ENCODE results near the gene SETD1B. TPM values are rescaled to one million over a fixed set of nuclear protein-coding genes. Genes with fewer than 3 reads are reported as not detected.

Gene SETD1B
- total RNA-seq, 4 donors from 2014 or later: 13.1 to 23.1 (median 19.5) TPM

- no peak overlapping the region for H3K27ac ChIP-seq
- peaks cover 60% of the 10 kb centered on the region for H3K4me1 ChIP-seq
- H3K36me3 ChIP-seq: peaks cover 52% of the 10 kb centered on the region
- no peaks in the 10 kb centered on the region for H3K27me3 ChIP-seq
- DNase-seq (ENCODE audit: low spot score in 2 of 2): peak in 1 of 2 donors; percentile 69
- 92% methylated on average over 8 of the region's 33 CpGs for WGBS
- H3K4me3 ChIP-seq: no peak overlapping the region
- H3K9me3 ChIP-seq: no peaks in the 10 kb centered on the region
- no peak for TF ChIP-seq CTCF (IDR thresholded peaks at IDR 0.05)
Measured at GRCh38 chr12:121810234-121810817, 6.5 kb downstream of the SETD1B start.

- no peak for DNase-seq (ENCODE audit: low spot score in 2 of 2)
- Histone ChIP-seq H3K4me1 (peaks cover 56% of the 10 kb centered on the region), H3K27ac (no peak overlapping the region), H3K9me3 (no peaks in the 10 kb centered on the region), H3K4me3 (peak overlapping the region; percentile 54), H3K27me3 (no peaks in the 10 kb centered on the region), H3K36me3 (peaks cover 58% of the 10 kb centered on the region)
- 47% methylated on average over 6 of the region's 6 CpGs for WGBS
- TF ChIP-seq POLR2A (IDR thresholded peaks at IDR 0.05) (no peak), EP300 (IDR thresholded peaks at IDR 0.05) (no peak), CTCF (IDR thresholded peaks at IDR 0.05) (no peak), POLR2AphosphoS5 (IDR thresholded peaks at IDR 0.05) (no peak)
Measured at GRCh38 chr12:121810833-121811433, 7.1 kb downstream of the SETD1B start.

GRCh38 chr12:121811434-121812319 lies 7.9 kb downstream of the SETD1B start:
- Histone ChIP-seq H3K4me3 (peak overlapping the region; percentile 54), H3K36me3 (peaks cover 65% of the 10 kb centered on the region), H3K4me1 (peaks cover 49% of the 10 kb centered on the region), H3K27me3 (no peaks in the 10 kb centered on the region), H3K9me3 (no peaks in the 10 kb centered on the region), H3K27ac (peak overlapping the region; percentile 42)
- peak; percentile 97 to 99 for TF ChIP-seq CTCF (IDR thresholded peaks at IDR 0.05)
- TF ChIP-seq EP300 (IDR thresholded peaks at IDR 0.05): no peak
- TF ChIP-seq POLR2A (IDR thresholded peaks at IDR 0.05): no peak
- no peak for TF ChIP-seq POLR2AphosphoS5 (IDR thresholded peaks at IDR 0.05)
- peak in 1 of 2 donors; percentile 83 for DNase-seq (ENCODE audit: low spot score in 2 of 2)
- WGBS: 21% methylated on average over 3 of the region's 46 CpGs

- Histone ChIP-seq H3K36me3 (peaks cover 72% of the 10 kb centered on the region), H3K9me3 (no peaks in the 10 kb centered on the region), H3K27ac (no peak overlapping the region), H3K4me1 (peaks cover 42% of the 10 kb centered on the region), H3K27me3 (no peaks in the 10 kb centered on the region), H3K4me3 (peak overlapping the region; percentile 54)
- DNase-seq (ENCODE audit: low spot score in 2 of 2): peak in 1 of 2 donors; percentile 78
- TF ChIP-seq POLR2AphosphoS5 (IDR thresholded peaks at IDR 0.05) (peak in 1 of 3 donors; percentile 71), POLR2A (IDR thresholded peaks at IDR 0.05) (no peak)
- 51% methylated on average over 9 of the region's 26 CpGs for WGBS
Measured at GRCh38 chr12:121812320-121812871, 8.6 kb downstream of the SETD1B start.

- Histone ChIP-seq H3K36me3 (peaks cover 73% of the 10 kb centered on the region), H3K4me3 (peak overlapping the region; percentile 54), H3K27ac (no peak overlapping the region), H3K4me1 (peaks cover 38% of the 10 kb centered on the region), H3K27me3 (no peaks in the 10 kb centered on the region), H3K9me3 (no peaks in the 10 kb centered on the region)
- DNase-seq (ENCODE audit: low spot score in 2 of 2): peak in 1 of 2 donors; percentile 64
- 43% methylated on average over 25 of the region's 25 CpGs for WGBS
- TF ChIP-seq CTCF (IDR thresholded peaks at IDR 0.05) (no peak), EP300 (IDR thresholded peaks at IDR 0.05) (no peak), POLR2AphosphoS5 (IDR thresholded peaks at IDR 0.05) (no peak), POLR2A (IDR thresholded peaks at IDR 0.05) (no peak)
Measured at GRCh38 chr12:121812921-121813896, 9.4 kb downstream of the SETD1B start.

Data from suprapubic skin (tissue), 4 donors.